GM23248 (cell line): Measurements from ENCODE around the gene IRF4. TPM values are rescaled to one million over a fixed set of nuclear protein-coding genes. Genes with fewer than 3 reads are reported as not detected.

Experiments used
- DNase-seq: peaks from one replicate; pipeline ENCODE4 v3.0.0-alpha.2; 2015
- H2AFZ ChIP-seq: fragments of 200-600 bp; sonication (generic); 2 replicates; pipeline ENCODE4 v1.6.1; 2016; ENCODE audit warnings: antibody characterized with exemption
- H3F3A ChIP-seq: fragments of 200-600 bp; sonication (generic); 2 replicates; pipeline ENCODE4 v1.6.1; 2016; ENCODE audit warnings: mild to moderate bottlenecking, antibody characterized with exemption, mixed run types; ENCODE audit not compliant: insufficient read depth
- H3K27ac ChIP-seq: fragments of 200-600 bp; sonication (generic); 2 replicates; pipeline ENCODE4 v1.5.1; 2016; ENCODE audit warnings: mild to moderate bottlenecking
- H3K27me3 ChIP-seq: fragments of 200-600 bp; sonication (generic); replicated peaks from 2 replicates; pipeline ENCODE4 v1.6.1; 2016; ENCODE audit warnings: mild to moderate bottlenecking; ENCODE audit not compliant: insufficient read depth
- H3K36me3 ChIP-seq: fragments of 200-600 bp; sonication (generic); 2 replicates; pipeline ENCODE4 v1.6.1; 2016; ENCODE audit warnings: low read depth, mild to moderate bottlenecking
- H3K4me1 ChIP-seq: fragments of 200-600 bp; sonication (generic); 2 replicates; pipeline ENCODE4 v1.6.1; 2016; ENCODE audit warnings: mild to moderate bottlenecking; ENCODE audit not compliant: insufficient read depth
- H3K4me2 ChIP-seq: fragments of 200-600 bp; sonication (generic); one replicate; pipeline ENCODE4 v1.6.1; 2016; ENCODE audit warnings: mild to moderate bottlenecking; ENCODE audit not compliant: unreplicated experiment
- H3K4me3 ChIP-seq: fragments of 200-600 bp; sonication (generic); 2 replicates; pipeline ENCODE4 v1.5.1; 2016; ENCODE audit warnings: mild to moderate bottlenecking
- H3K79me2 ChIP-seq: fragments of 200-600 bp; sonication (generic); 2 replicates; pipeline ENCODE4 v1.6.1; 2016; ENCODE audit warnings: mild to moderate bottlenecking; ENCODE audit not compliant: insufficient read depth
- H3K9ac ChIP-seq: fragments of 200-600 bp; sonication (generic); 2 replicates; pipeline ENCODE4 v1.6.1; 2016; ENCODE audit warnings: mild to moderate bottlenecking
- H3K9me2 ChIP-seq: fragments of 200-600 bp; sonication (generic); 2 replicates; pipeline ENCODE4 v1.6.1; 2016; ENCODE audit warnings: mixed run types, mild to moderate bottlenecking, moderate library complexity; ENCODE audit not compliant: insufficient read depth
- H3K9me3 ChIP-seq: fragments of 200-600 bp; sonication (generic); one replicate; pipeline ENCODE4 v1.6.1; 2017; ENCODE audit warnings: low read depth
- H4K20me1 ChIP-seq: fragments of 200-600 bp; sonication (generic); 2 replicates; pipeline ENCODE4 v1.6.0; 2016; ENCODE audit not compliant: insufficient read depth
- EZH2 ChIP-seq: fragments of 200-600 bp; sonication (generic); IDR thresholded peaks from 2 replicates; pipeline ENCODE4 v1.6.1; 2018; ENCODE audit warnings: antibody characterized with exemption, mild to moderate bottlenecking; ENCODE audit not compliant: insufficient read depth, poor library complexity, severe bottlenecking
- EZH2phosphoT487 ChIP-seq: fragments of 200-600 bp; sonication (generic); IDR thresholded peaks from 2 replicates; pipeline ENCODE4 v1.6.1; 2018; ENCODE audit warnings: antibody characterized with exemption, moderate library complexity, mild to moderate bottlenecking, low read depth; ENCODE audit not compliant: insufficient read depth
- WGBS, 2 experiments: methylation state at CpG; one replicate each; pipeline ENCODE4 v1.1.6; 2015 to 2017; ENCODE audit warnings: low lambda C conversion rate in 2 of 2, low coverage in 1 of 2; ENCODE audit errors: missing lambda C conversion rate in 2 of 2; 5-methylcytosine and 5-hydroxymethylcytosine counted together
- in situ Hi-C: fragments of 300-500 bp; cut with MboI; formaldehyde crosslinking; loops from 2 replicates; pipeline ENCODE4 v1.15.0; 2020
- polyA plus RNA-seq: library from polyadenylated mRNA; unstranded; fragments of >200 nt; fragmentation: Nextera tagmentation; extraction: Ambion mirVana; gene quantifications from 2 replicates; pipeline ENCODE4 v1.2.1, GENCODE V29; 2016
- total RNA-seq: library from RNA; depleted of rRNA; stranded (reverse); fragments of >200 nt; shearing (Covaris generic); gene quantifications from 2 replicates; pipeline ENCODE4 v1.2.3, GENCODE V29; 2014

The IRF4 gene
- total and polyA plus RNA-seq, 2 experiments from 2014 or later: 0.23 TPM; not detected in 1

GRCh38 chr6:438634-439170 lies 47.1 kb downstream of the IRF4 start:
- Histone ChIP-seq H3K36me3 (no peaks in the 10 kb centered on the region), H2AFZ (no peak overlapping the region), H3K27me3 (peaks cover 52% of the 10 kb centered on the region), H3K27ac (no peak overlapping the region), H3K4me3 (no peak overlapping the region), H3K4me2 (no peak overlapping the region), H4K20me1 (no peaks in the 10 kb centered on the region), H3F3A (peaks cover 23% of the 10 kb centered on the region), H3K4me1 (peaks cover 14% of the 10 kb centered on the region), H3K9me2 (no peaks in the 10 kb centered on the region), H3K79me2 (no peaks in the 10 kb centered on the region), H3K9ac (no peak overlapping the region), H3K9me3 (no peaks in the 10 kb centered on the region)
- TF ChIP-seq EZH2phosphoT487 (no peak), EZH2 (no peak)
- WGBS, 2 experiments: 68 to 74% methylated on average over 12 of the region's 12 CpGs
- in situ Hi-C loops: no loop called here
- DNase-seq: no peak

- Histone ChIP-seq H3K4me1 (peaks cover 14% of the 10 kb centered on the region), H4K20me1 (no peaks in the 10 kb centered on the region), H2AFZ (no peak overlapping the region), H3K9ac (no peak overlapping the region), H3K9me2 (no peaks in the 10 kb centered on the region), H3K27me3 (peaks cover 45% of the 10 kb centered on the region), H3K36me3 (no peaks in the 10 kb centered on the region), H3K4me3 (no peak overlapping the region), H3K79me2 (no peaks in the 10 kb centered on the region), H3K9me3 (no peaks in the 10 kb centered on the region), H3F3A (peaks cover 23% of the 10 kb centered on the region), H3K27ac (no peak overlapping the region), H3K4me2 (no peak overlapping the region)
- TF ChIP-seq EZH2phosphoT487 (no peak), EZH2 (no peak)
- in situ Hi-C loops: no loop called here
- peak; percentile 48 for DNase-seq
- WGBS, 2 experiments: 33 to 36% methylated on average over 9 of the region's 9 CpGs
These were observed 48.2 kb downstream of the IRF4 start for GRCh38 chr6:439641-440167.

GRCh38 chr6:441126-441920 lies 49.8 kb downstream of the IRF4 start:
- H3K9ac ChIP-seq: no peak overlapping the region
- 69 to 75% methylated on average over 12 of the region's 12 CpGs for WGBS, 2 experiments
- in situ Hi-C loops: no loop called here
- no peaks in the 10 kb centered on the region for H3K9me2 ChIP-seq
- H3K4me3 ChIP-seq: no peak overlapping the region
- H3K27ac ChIP-seq: no peak overlapping the region
- H4K20me1 ChIP-seq: no peaks in the 10 kb centered on the region
- no peaks in the 10 kb centered on the region for H3K9me3 ChIP-seq
- TF ChIP-seq EZH2: no peak
- TF ChIP-seq EZH2phosphoT487: no peak
- no peaks in the 10 kb centered on the region for H3K36me3 ChIP-seq
- peaks cover 10% of the 10 kb centered on the region for H3K4me1 ChIP-seq
- no peak overlapping the region for H3K4me2 ChIP-seq
- H2AFZ ChIP-seq: no peak overlapping the region
- peaks cover 41% of the 10 kb centered on the region for H3K27me3 ChIP-seq
- H3F3A ChIP-seq: peaks cover 19% of the 10 kb centered on the region
- no peaks in the 10 kb centered on the region for H3K79me2 ChIP-seq
- no peak for DNase-seq

- no peaks in the 10 kb centered on the region for H3K9me3 ChIP-seq
These were observed 52.1 kb downstream of the IRF4 start for GRCh38 chr6:443621-444159.

More at GRCh38 chr6:443621-444159, 52.1 kb downstream of the IRF4 start:
- H3K36me3 ChIP-seq: no peaks in the 10 kb centered on the region
- H3K4me2 ChIP-seq: no peak overlapping the region
- peaks cover 47% of the 10 kb centered on the region for H3K27me3 ChIP-seq
- H3F3A ChIP-seq: 0 out of 2 replicates have a peak, but pooled peaks cover 6% of the 10 kb centered on the region
- H4K20me1 ChIP-seq: no peaks in the 10 kb centered on the region
- H3K9ac ChIP-seq: no peak overlapping the region
- H3K4me3 ChIP-seq: no peak overlapping the region
- in situ Hi-C loops: no loop called here
- H3K9me2 ChIP-seq: no peaks in the 10 kb centered on the region
- no peaks in the 10 kb centered on the region for H3K79me2 ChIP-seq
- 69 to 74% methylated on average over 18 to 19 of the region's 19 CpGs for WGBS, 2 experiments
- no peak overlapping the region for H3K27ac ChIP-seq
- no peak for DNase-seq
- TF ChIP-seq EZH2 (no peak), EZH2phosphoT487 (no peak)
- no peak overlapping the region for H2AFZ ChIP-seq
- H3K4me1 ChIP-seq: no peaks in the 10 kb centered on the region
